Heart right ventricle (tissue), 16 donors: ENCODE measurements around the gene MBD2. TPM values are rescaled to one million over a fixed set of nuclear protein-coding genes. Genes with fewer than 3 reads are reported as not detected.
A peak's percentile ranks its signal among the peaks of the same experiment; 100 is the strongest.

Experiments used
- ATAC-seq, 8 donors: fragments of 200-7000 bp; cut with Tn5 transposase; one replicate each; pipeline ENCODE4 v1.9.1; 2020; ENCODE audit warnings: mild to moderate bottlenecking in 8 of 8, moderate library complexity in 8 of 8, moderate number of reproducible peaks in 1 of 8
- DNase-seq, 2 donors: peaks; one replicate each; pipeline ENCODE4 v3.0.0-alpha.2; 2020
- H3K27ac ChIP-seq, 10 donors: fragments of 200-600 bp; sonication (generic) in 2 of 10; one replicate each; pipeline versions ENCODE4 v1.5.0 to v1.8.0; 2020 to 2022; ENCODE audit warnings: mild to moderate bottlenecking in 3 of 10
- H3K27me3 ChIP-seq, 7 donors: fragments of 200-600 bp; one replicate each; pipeline ENCODE4 v1.8.0; 2021 to 2022; ENCODE audit warnings: mild to moderate bottlenecking in 2 of 7
- H3K36me3 ChIP-seq, 9 donors: fragments of 200-600 bp; sonication (generic) in 1 of 9; one replicate each; pipeline versions ENCODE4 v1.5.0 to v1.8.0; 2020 to 2022; ENCODE audit warnings: mild to moderate bottlenecking in 2 of 9
- H3K4me1 ChIP-seq, 9 donors: fragments of 200-600 bp; sonication (generic) in 1 of 9; one replicate each; pipeline versions ENCODE4 v1.5.0 to v1.8.0; 2020 to 2022; ENCODE audit warnings: mild to moderate bottlenecking in 4 of 9
- H3K4me3 ChIP-seq, 10 donors: fragments of 200-600 bp; sonication (generic) in 2 of 10; one replicate each; pipeline versions ENCODE4 v1.5.0 to v1.8.0; 2020 to 2022; ENCODE audit warnings: mild to moderate bottlenecking in 7 of 10, moderate library complexity in 2 of 10
- H3K9me3 ChIP-seq, 11 donors: fragments of 200-600 bp in 10 of 11; sonication (generic) in 2 of 11; one replicate each; pipeline versions ENCODE4 v1.5.0 to v1.8.0; 2013 to 2022; ENCODE audit warnings: mild to moderate bottlenecking in 2 of 11, control low read depth in 1 of 11, moderate library complexity in 1 of 11
- CTCF ChIP-seq, 9 donors: fragments of 200-600 bp; sonication (generic) in 2 of 9; IDR thresholded peaks; one replicate each; pipeline versions ENCODE4 v1.5.0 to v1.8.0; 2021 to 2022; ENCODE audit warnings: antibody characterized with exemption in 9 of 9, mild to moderate bottlenecking in 5 of 9, moderate library complexity in 1 of 9
- WGBS, 2 donors: extraction: QIAGEN DNeasy Blood & Tissue Kit; methylation state at CpG; one replicate each; pipeline ENCODE4 v1.1.7; 2013; ENCODE audit warnings: inconsistent platforms in 1 of 2; 5-methylcytosine and 5-hydroxymethylcytosine counted together
- intact Hi-C, 10 donors: fragments of 100-400 bp; cut with DNase I; formaldehyde crosslinking; loops; one replicate each; pipeline versions ENCODE4 v1.11.1 to v1.14.2; 2022
- long read RNA-seq, 3 donors: library from polyadenylated mRNA; unstranded; transcript quantifications; one replicate each; pipeline ENCODE4 v2.0.0, GENCODE V29; 2020 to 2021
- polyA plus RNA-seq, 2 donors: library from polyadenylated mRNA; stranded (reverse); fragments of 200-250 nt; gene quantifications; one replicate each; pipeline ENCODE4 v1.2.3, GENCODE V29; 2013
- total RNA-seq, 10 donors: library from RNA; stranded (reverse); fragmentation: NEBNext Ultra II Directional in 3 of 10; extraction: Animal tissue kit (Norgen Biotek cat#: 25700) in 3 of 10; gene quantifications; one replicate each; pipeline versions ENCODE4 v1.2.1 to v1.2.4, GENCODE V29; 2021 to 2023
- donor health status: Arrhythmogenic right ventricular cardiomyopathy.
- donor health status: ischemic (EF 13 %, LVEDD 7.1; RV severe dilation, severe dysfunction).
- donor health status: healthy with polysubstance abuse.
- donor health status: DM: no; HTN: yes; CAD: no.
- donor health status: DM: no; HTN: no; CAD: no.
- donor health status: ischemic (EF 25% LVEDD 6.9; RV normal size, moderate dysfunction).
- donor health status: ischemic (EF 25% LVEDD 5.7; RV mildly dilated, moderate dysfunction).
- donor health status: healthy.
- donor health status: DM: yes; HTN: yes; CAD: no.
- donor health status: Ischemic cardiomyopathy.
- donor health status: ischemic (EF 35%, LVEDD 5.7; RV mildly dilated, moderate dysfunction).
- donor health status: nonischemic (EF 11% LVEDD 7.7; RV severe dilation, severe dysfunction).
- donor health status: DM: yes; HTN: yes; CAD: no.
- donor health status: PGD.
- donor health status: ischemic (EF 29% LVEDD 5.4; RV normal size, mild dysfunction).
- donor health status: nonischemic (EF 23%, LVEDD 6.1; RV moderate dilation, normal function).

The MBD2 gene
- total RNA-seq (10 to 100 TPM; 37.4 to 61.3 (median 42.6) TPM), polyA plus RNA-seq (10 to 100 TPM; 19.6 to 27.9 TPM)
- long read RNA-seq, donor 1, full-length matches to known transcripts: 73 of 78 reads
- long read RNA-seq, donor 1, partial matches to known transcripts: 0 of 78 reads
- long read RNA-seq, donor 1, other reads (novel, unspliced or antisense): 5 of 78 reads
- long read RNA-seq, donor 2, full-length matches to known transcripts: 85 of 94 reads
- long read RNA-seq, donor 2, partial matches to known transcripts: 0 of 94 reads
- long read RNA-seq, donor 2, other reads (novel, unspliced or antisense): 9 of 94 reads
- long read RNA-seq, donor 3, full-length matches to known transcripts: 2 of 4 reads
- long read RNA-seq, donor 3, partial matches to known transcripts: 0 of 4 reads
- long read RNA-seq, donor 3, other reads (novel, unspliced or antisense): 2 of 4 reads

- peak within 1 kb of the TSS; percentile 44 to 82 (median 72) for H3K4me3 ChIP-seq
- H3K27me3 ChIP-seq: no peaks in the 10 kb centered on the region
- no peaks in the 10 kb centered on the region for H3K9me3 ChIP-seq
- peak within 1 kb of the TSS; percentile 59 to 87 (median 82) for H3K27ac ChIP-seq
- no peaks in the 10 kb centered on the region for H3K36me3 ChIP-seq
- peaks cover 0 to 48% (median 34%) of the 10 kb centered on the region in 9 donors for H3K4me1 ChIP-seq
- ATAC-seq: peak; percentile 99 to 100 (median 100)
- intact Hi-C loops: loop anchor here in 8 of 10 donors (1.0 to 10.0 kb wide), 5 partner anchors 43 to 130 kb away; partner anchors contain the start of genes POLI (in 8 of the 8), C18orf54 (in 1 of the 8) and STARD6 (in 1 of the 8)
- peak; percentile 94 to 96 for DNase-seq
- peak in 6 of 9 donors; percentile 21 to 65 (median 54) for TF ChIP-seq CTCF (IDR thresholded peaks at IDR 0.05)
- WGBS, 2 donors: 0% methylated on average over 43 to 66 of the region's 66 CpGs
Observed at GRCh38 chr18:54224379-54225014, at the start of gene MBD2. TSS of gene MBD2 (minus strand) at chr18:54224669. CDS start at chr18:54224559, 110 bp downstream.

DNA sequence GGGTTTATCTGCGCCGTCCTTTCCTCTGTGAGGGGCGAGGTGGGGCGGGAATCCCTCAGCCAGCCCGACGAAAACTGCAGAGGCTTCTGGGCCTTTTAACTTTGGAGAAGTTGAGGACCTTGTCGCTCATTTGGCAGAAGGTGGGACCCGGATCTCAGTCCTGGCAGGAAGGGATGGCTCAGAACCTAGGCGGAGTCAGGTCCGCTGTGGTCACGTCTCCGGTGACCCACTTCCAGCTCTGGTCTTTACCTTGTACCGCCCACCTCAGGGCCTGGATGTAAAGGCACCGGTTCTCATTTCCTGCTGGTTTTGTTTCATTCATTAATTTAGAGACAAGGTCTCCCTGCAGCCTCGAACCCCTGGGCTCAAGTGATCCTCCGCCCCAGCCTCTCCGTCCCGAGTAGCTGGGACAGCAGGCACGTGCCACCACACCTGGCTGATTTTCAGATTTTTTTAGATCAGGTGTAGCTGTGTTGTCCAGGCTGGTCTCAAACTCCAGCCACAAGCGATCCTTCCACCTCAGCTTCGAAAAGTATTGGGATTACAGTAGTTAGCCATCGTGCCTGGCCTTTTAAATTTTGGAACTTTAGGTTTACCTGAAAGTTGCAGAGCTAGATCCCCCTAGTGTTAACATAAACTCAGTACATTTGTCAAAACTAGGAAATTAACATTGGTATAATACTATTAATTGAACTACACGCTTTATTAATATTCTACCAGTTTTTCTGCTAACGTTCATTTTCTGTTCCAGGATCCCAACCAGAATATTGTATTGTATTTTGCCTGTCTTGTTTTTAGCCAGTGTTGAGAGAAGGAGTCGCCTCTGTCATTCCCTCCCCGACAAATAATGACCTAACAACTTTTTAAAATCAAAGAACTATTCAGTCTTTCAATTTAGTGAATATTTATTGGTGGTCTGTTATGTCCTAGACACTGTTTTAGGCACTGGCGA is 45.7 kb upstream of the MBD2 start:
- Histone ChIP-seq H3K36me3 (peaks cover 0 to 15% (median 0%) of the 10 kb centered on the region in 9 donors), H3K9me3 (no peaks in the 10 kb centered on the region), H3K4me1 (peaks cover 0 to 31% (median 14%) of the 10 kb centered on the region in 9 donors), H3K4me3 (peak overlapping the region; percentile 58 to 88 (median 76)), H3K27me3 (no peaks in the 10 kb centered on the region), H3K27ac (peak overlapping the region; percentile 68 to 98 (median 93))
- DNase-seq: peak in 1 of 2 donors; percentile 38
- intact Hi-C loops: loop anchor here in 9 of 10 donors (1.0 to 10.0 kb wide), 8 partner anchors 38 to 115 kb away; partner anchors contain the start of genes MBD2 (in 5 of the 9), C18orf54 (in 1 of the 9) and STARD6 (in 1 of the 9)
- TF ChIP-seq CTCF (IDR thresholded peaks at IDR 0.05): peak in 7 of 9 donors; percentile 43 to 61 (median 46)
- peak; percentile 30 to 81 (median 52) for ATAC-seq
- WGBS, 2 donors: 10 to 11% methylated on average over 27 of the region's 27 CpGs

GRCh38 chr18:54268751-54269150 is 44.3 kb upstream of the MBD2 start:
- Histone ChIP-seq H3K4me1 (peaks cover 0 to 31% (median 14%) of the 10 kb centered on the region in 9 donors), H3K36me3 (peaks cover 0 to 1% (median 0%) of the 10 kb centered on the region in 9 donors), H3K27me3 (no peaks in the 10 kb centered on the region), H3K4me3 (peak overlapping the region; percentile 58 to 88 (median 76)), H3K9me3 (no peaks in the 10 kb centered on the region), H3K27ac (peak overlapping the region; percentile 68 to 98 (median 93))
- no peak for TF ChIP-seq CTCF (IDR thresholded peaks at IDR 0.05)
- intact Hi-C loops: loop anchor here in 9 of 10 donors (1.0 to 5.0 kb wide), 4 partner anchors 36 to 44 kb away; partner anchors contain the start of gene MBD2 (in 5 of the 9)
- 62 to 65% methylated on average over 6 of the region's 6 CpGs for WGBS, 2 donors
- DNase-seq (no peak), ATAC-seq (no peak)
